HTERT RPE-1 (cell line): ENCODE measurements around the gene PCDHGB2.
"Not testable (repeated sequence)": the region's sequence is repeated elsewhere in the genome, so short reads cannot be mapped to it uniquely, and the experiment has no call there.

Experiments used
- in situ Hi-C: fragments of 300-500 bp; cut with MboI; formaldehyde crosslinking; loops from 4 replicates; pipeline ENCODE4 v1.14.3; 2020; ENCODE audit warnings: low sequenced_read_pairs

The PCDHGB2 gene

GRCh38 chr5:141383345-141383744, 23.6 kb downstream of the PCDHGB2 start:
- in situ Hi-C loops: no loop called here

GRCh38 chr5:141384471-141385267, 24.9 kb downstream of the PCDHGB2 start:
- in situ Hi-C loops: no loop called here

- in situ Hi-C loops: not testable (repeated sequence)
Observed at GRCh38 chr5:141387557-141388311, 27.9 kb downstream of the PCDHGB2 start, which contains the start of gene PCDHGB4. TSS of gene PCDHGB4 (plus strand) at chr5:141387698. CDS start at chr5:141387885, 187 bp downstream.

GRCh38 chr5:141388661-141389060, 28.9 kb downstream of the PCDHGB2 start:
- in situ Hi-C loops: no loop called here

- in situ Hi-C loops: no loop called here
Observed at GRCh38 chr5:141389153-141390042, 29.6 kb downstream of the PCDHGB2 start.

- in situ Hi-C loops: no loop called here
Observed at GRCh38 chr5:141392429-141393198, 32.8 kb downstream of the PCDHGB2 start, which contains the start of gene PCDHGA8. TSS of gene PCDHGA8 (plus strand) at chr5:141392633. CDS start at chr5:141392814, 181 bp downstream.

GRCh38 chr5:141393267-141393666, 33.5 kb downstream of the PCDHGB2 start:
- in situ Hi-C loops: no loop called here

GRCh38 chr5:141394401-141395187, 34.8 kb downstream of the PCDHGB2 start:
- in situ Hi-C loops: not testable (repeated sequence)

GRCh38 chr5:141397756-141398551, 38.2 kb downstream of the PCDHGB2 start, which contains the start of gene PCDHGB5:
TSS of gene PCDHGB5 (plus strand) at chr5:141397947. CDS start at chr5:141398128, 181 bp downstream.
- in situ Hi-C loops: not testable (repeated sequence)

- in situ Hi-C loops: no loop called here
Observed at GRCh38 chr5:141398608-141399007, 38.8 kb downstream of the PCDHGB2 start.

GRCh38 chr5:141399555-141400258, 39.9 kb downstream of the PCDHGB2 start:
- in situ Hi-C loops: no loop called here

- in situ Hi-C loops: no loop called here
Observed at GRCh38 chr5:141402553-141403243, 42.9 kb downstream of the PCDHGB2 start, which contains the start of gene PCDHGA9. TSS of gene PCDHGA9 (plus strand) at chr5:141402778. CDS start at chr5:141402953, 175 bp downstream.

GRCh38 chr5:141403387-141403786, 43.6 kb downstream of the PCDHGB2 start:
- in situ Hi-C loops: no loop called here

GRCh38 chr5:141407790-141408505, 48.2 kb downstream of the PCDHGB2 start, which contains the start of gene PCDHGB6:
TSS of gene PCDHGB6 (plus strand) at chr5:141408021. CDS start at chr5:141408203, 182 bp downstream.
- in situ Hi-C loops: not testable (repeated sequence)

- in situ Hi-C loops: no loop called here
Observed at GRCh38 chr5:141409598-141410306, 50.0 kb downstream of the PCDHGB2 start.

- in situ Hi-C loops: no loop called here
Observed at GRCh38 chr5:141411575-141411974, 51.8 kb downstream of the PCDHGB2 start.
